ENCODE results near the gene MVP. TPM values are rescaled to one million over a fixed set of nuclear protein-coding genes. Genes with fewer than 3 reads are reported as not detected.

Gene MVP
- total and polyA plus RNA-seq, 2 donors (not counting 1 experiment from before 2014, with no cell fraction given): 109 to 121 TPM

DNA sequence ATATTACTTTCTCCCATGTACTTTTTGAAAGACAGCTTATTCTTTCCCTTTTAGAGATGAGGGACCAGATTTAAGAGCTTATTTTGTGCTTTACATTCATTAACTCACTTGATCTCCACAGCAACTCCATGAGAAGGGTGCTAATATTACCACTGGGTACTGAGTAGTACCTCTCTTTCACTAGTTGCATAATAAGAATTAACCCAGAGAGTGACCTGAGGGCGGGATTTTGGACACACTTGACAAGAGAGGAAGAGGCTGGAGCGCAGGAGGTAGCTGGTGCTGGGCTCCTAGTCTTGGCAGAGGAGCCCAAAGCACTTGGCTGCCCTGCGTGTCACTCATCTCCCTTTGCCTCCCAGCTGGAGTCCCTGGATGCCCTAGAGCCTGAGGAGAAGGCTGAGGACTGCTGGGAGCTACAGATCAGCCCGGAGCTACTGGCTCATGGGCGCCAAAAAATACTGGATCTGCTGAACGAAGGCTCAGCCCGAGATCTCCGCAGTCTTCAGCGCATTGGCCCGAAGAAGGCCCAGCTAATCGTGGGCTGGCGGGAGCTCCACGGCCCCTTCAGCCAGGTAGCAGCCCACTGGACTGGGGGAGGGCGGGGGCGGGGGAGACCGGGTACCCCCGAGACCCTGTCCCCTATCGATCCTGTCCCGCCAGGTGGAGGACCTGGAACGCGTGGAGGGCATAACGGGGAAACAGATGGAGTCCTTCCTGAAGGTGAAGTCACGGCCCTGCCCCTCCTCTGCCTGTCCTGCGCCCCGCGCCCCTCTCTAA lies 15.6 kb upstream of the MVP start:
- peaks cover 21% of the 10 kb centered on the region for H4K20me1 ChIP-seq (ENCODE audit: control insufficient read depth, insufficient read depth, low read length, poor library complexity, severe bottlenecking)
- peak overlapping the region; percentile 87 to 91 for H3K27ac ChIP-seq (ENCODE audit: low read length in 2 of 2)
- DNase-seq (no peak), ATAC-seq (ENCODE audit: low read depth) (no peak)
- peak overlapping the region; percentile 78 for H2AFZ ChIP-seq (ENCODE audit: insufficient read depth, low read depth, low read length, poor library complexity, severe bottlenecking)
- peak overlapping the region; percentile 98 for H3K4me3 Mint-ChIP-seq
- peaks cover 35 to 39% of the 10 kb centered on the region in 2 donors for H3K4me1 ChIP-seq (ENCODE audit: control insufficient read depth in 2 of 2, insufficient read depth in 2 of 2, low read length in 2 of 2)
- H3K4me2 ChIP-seq (replicated peaks; ENCODE audit: low read depth, low read length, poor library complexity, severe bottlenecking): peak overlapping the region; percentile 92
- peaks cover 1 to 23% of the 10 kb centered on the region in 2 experiments for H3K36me3 ChIP-seq (replicated peaks in 1 of 2; ENCODE audit: control extremely low read depth in 1 of 2, control insufficient read depth in 1 of 2, extremely low read depth in 1 of 2, insufficient read depth in 2 of 2, low read length in 1 of 2)
- no peaks in the 10 kb centered on the region for H3K9me3 Mint-ChIP-seq (ENCODE audit: insufficient read depth)
- intact Hi-C loops (cut with micrococcal nuclease): loop anchor here (1.0 to 5.0 kb wide), 4 partner anchors 12 to 122 kb away; partner anchors contain the start of genes KCTD13, KIF22 and PAGR1
- 14% methylated on average over 25 of the region's 26 CpGs for WGBS (ENCODE audit: insufficient coverage)
- peak overlapping the region; percentile 63 to 95 (median 89) for H3K4me3 ChIP-seq (ENCODE audit: control extremely low read depth in 1 of 5, extremely low read depth in 1 of 5, insufficient read depth in 1 of 5, low read depth in 2 of 5, low read length in 4 of 5)
- TF ChIP-seq EZH2 (IDR thresholded peaks at IDR 0.05; ENCODE audit: borderline replicate concordance, insufficient read depth, low read depth, low read length, poor library complexity, severe bottlenecking): no peak
- TF ChIP-seq, protein P1, sequence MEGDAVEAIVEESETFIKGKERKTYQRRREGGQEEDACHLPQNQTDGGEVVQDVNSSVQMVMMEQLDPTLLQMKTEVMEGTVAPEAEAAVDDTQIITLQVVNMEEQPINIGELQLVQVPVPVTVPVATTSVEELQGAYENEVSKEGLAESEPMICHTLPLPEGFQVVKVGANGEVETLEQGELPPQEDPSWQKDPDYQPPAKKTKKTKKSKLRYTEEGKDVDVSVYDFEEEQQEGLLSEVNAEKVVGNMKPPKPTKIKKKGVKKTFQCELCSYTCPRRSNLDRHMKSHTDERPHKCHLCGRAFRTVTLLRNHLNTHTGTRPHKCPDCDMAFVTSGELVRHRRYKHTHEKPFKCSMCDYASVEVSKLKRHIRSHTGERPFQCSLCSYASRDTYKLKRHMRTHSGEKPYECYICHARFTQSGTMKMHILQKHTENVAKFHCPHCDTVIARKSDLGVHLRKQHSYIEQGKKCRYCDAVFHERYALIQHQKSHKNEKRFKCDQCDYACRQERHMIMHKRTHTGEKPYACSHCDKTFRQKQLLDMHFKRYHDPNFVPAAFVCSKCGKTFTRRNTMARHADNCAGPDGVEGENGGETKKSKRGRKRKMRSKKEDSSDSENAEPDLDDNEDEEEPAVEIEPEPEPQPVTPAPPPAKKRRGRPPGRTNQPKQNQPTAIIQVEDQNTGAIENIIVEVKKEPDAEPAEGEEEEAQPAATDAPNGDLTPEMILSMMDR (IDR thresholded peaks at IDR 0.05): no peak
- POLR2A ChIA-PET: interaction anchor here (0.5 to 4.3 kb wide), 15 partner anchors 9 to 122 kb away, joined by 3 to 24 read pairs (median 4); partner anchors contain the start of genes C16orf54, KIF22, MVP and PAGR1
- H3K27me3 ChIP-seq (replicated peaks in 1 of 4; ENCODE audit: control extremely low read depth in 1 of 4, control insufficient read depth in 3 of 4, insufficient read depth in 4 of 4, low read length in 3 of 4): no peaks in the 10 kb centered on the region
- H3K4me1 Mint-ChIP-seq: peaks cover 35% of the 10 kb centered on the region
- H3K27me3 Mint-ChIP-seq: no peaks in the 10 kb centered on the region
- H3K9ac ChIP-seq (ENCODE audit: low read length): peak overlapping the region; percentile 85
- H3K79me2 ChIP-seq (ENCODE audit: control insufficient read depth, insufficient read depth, low read length): peaks cover 23% of the 10 kb centered on the region
- H3K27ac Mint-ChIP-seq: peak overlapping the region; percentile 100
- CTCF ChIA-PET: interaction anchor here (0.6 to 2.1 kb wide), 17 partner anchors 9 to 157 kb away, joined by 3 to 17 read pairs (median 5); partner anchors contain the start of genes KIF22, MVP, PAGR1 and TMEM219
- H3K9me3 ChIP-seq (ENCODE audit: control extremely low read depth in 1 of 3, control insufficient read depth in 2 of 3, insufficient read depth in 1 of 3, low read length in 2 of 3): no peaks in the 10 kb centered on the region

Data from B cell (primary cell).